HCT116 (cell line): Measurements from ENCODE around the gene KRT24. TPM values are rescaled to one million over a fixed set of nuclear protein-coding genes. Genes with fewer than 3 reads are reported as not detected.

ENCODE experiments used
- ATAC-seq: fragments of 200-7000 bp; cut with Tn5 transposase; 2 replicates; pipeline ENCODE4 v1.9.1; 2020; ENCODE audit warnings: mild to moderate bottlenecking, moderate library complexity
- Bru-seq: library from RNA; stranded (reverse); fragments of 400-500 nt; gene quantifications from one replicate; lab custom pipeline; 2021; lab: Mats Ljungman, UMichigan
- BruChase-seq, 2 experiments: library from RNA; stranded (reverse); fragments of 400-500 nt; gene quantifications; one replicate each; lab custom pipeline; 2021; lab: Mats Ljungman, UMichigan
- BruUV-seq: library from RNA; stranded (reverse); fragments of 400-500 nt; replicated peaks from 2 replicates; lab custom pipeline; 2021; lab: Mats Ljungman, UMichigan
- CTCF ChIA-PET: fragments of 300-600 bp; sonication (Branson Sonifier 250); formaldehyde crosslinking; loops from one replicate; lab custom pipeline; 2021; ENCODE audit warnings: antibody characterized with exemption; lab: Charles Lee
- POLR2A ChIA-PET: fragments of 300-600, 350-600 bp; sonication (Branson Sonifier 250); formaldehyde crosslinking; loops from one replicate; lab custom pipeline; 2021; ENCODE audit warnings: antibody characterized with exemption; lab: Charles Lee
- RAD21 ChIA-PET, 2 experiments: fragments of 300-600 bp; sonication (Branson Sonifier 250); formaldehyde crosslinking; loops; one replicate each; lab custom pipeline; 2023; ENCODE audit warnings: low total read pairs in 2 of 2; ENCODE audit not compliant: uncharacterized antibody in 2 of 2, unreplicated experiment in 2 of 2, low non-redundant PET in 1 of 2; lab: Charles Lee
- DNase-seq: peaks from one replicate; pipeline ENCODE4 v3.0.0-alpha.2; 2010; ENCODE audit warnings: low read depth, low spot score
- H2AFZ ChIP-seq: fragments of 200-600 bp; shearing (Covaris generic), sonication (generic); 2 replicates; pipeline ENCODE4 v1.6.1; 2017; ENCODE audit warnings: low read depth, mixed run types, mixed read lengths, antibody characterized with exemption, low read length; ENCODE audit not compliant: poor library complexity, severe bottlenecking
- H3K27ac ChIP-seq: 2 replicates; pipeline ENCODE4 v1.5.1; 2012; ENCODE audit warnings: low read depth, low read length
- H3K27me3 ChIP-seq: fragments of 200-600 bp; sonication (generic); 2 replicates; pipeline ENCODE4 v1.6.1; 2016; ENCODE audit warnings: mixed run types, low read length, mixed read lengths; ENCODE audit not compliant: insufficient read depth
- H3K36me3 ChIP-seq, 2 experiments: fragments of 200-500 bp in 1 of 2; fragments of 200-600 bp in 1 of 2; sonication (Bioruptor generic) in 1 of 2; sonication (generic) in 1 of 2; 2 replicates each; pipeline versions ENCODE4 v1.5.1 to v1.6.1; 2014 to 2016; ENCODE audit warnings: low read length in 2 of 2, inconsistent platforms in 1 of 2, mixed read lengths in 1 of 2, mixed run types in 1 of 2; ENCODE audit not compliant: insufficient read depth in 2 of 2, control insufficient read depth in 1 of 2
- H3K4me1 ChIP-seq, 2 experiments: fragments of 200-600 bp in 1 of 2; sonication (generic) in 1 of 2; 2 replicates each; pipeline versions ENCODE4 v1.5.1 to v1.6.1; 2012 to 2017; ENCODE audit warnings: low read length in 2 of 2, inconsistent platforms in 1 of 2, mild to moderate bottlenecking in 1 of 2, mixed read lengths in 1 of 2, mixed run types in 1 of 2, moderate library complexity in 1 of 2; ENCODE audit not compliant: insufficient read depth in 2 of 2, control insufficient read depth in 1 of 2
- H3K4me2 ChIP-seq: fragments of 200-600 bp; sonication (generic); 2 replicates; pipeline ENCODE4 v1.6.1; 2017; ENCODE audit warnings: mixed run types, low read length, mixed read lengths
- H3K4me3 ChIP-seq, 2 experiments: fragments of 200-600 bp in 1 of 2; sonication (generic) in 1 of 2; replicated peaks in 1 of 2; 2 replicates each; pipeline ENCODE4 v1.5.1; 2011 to 2016; ENCODE audit warnings: low read length in 2 of 2, control low read depth in 1 of 2, low read depth in 1 of 2, mild to moderate bottlenecking in 1 of 2, mixed read lengths in 1 of 2, mixed run types in 1 of 2
- H3K79me2 ChIP-seq: fragments of 200-600 bp; sonication (generic); 2 replicates; pipeline ENCODE4 v1.6.1; 2017; ENCODE audit warnings: mild to moderate bottlenecking, mixed run types, low read length, moderate library complexity, mixed read lengths; ENCODE audit not compliant: insufficient read depth
- H3K9ac ChIP-seq: fragments of 200-600 bp; sonication (generic); 2 replicates; pipeline ENCODE4 v1.6.1; 2016; ENCODE audit warnings: low read length, mixed read lengths
- H3K9me2 ChIP-seq: fragments of 200-600 bp; sonication (generic), shearing (Covaris generic); 2 replicates; pipeline ENCODE4 v1.6.1; 2017; ENCODE audit warnings: mixed run types, mild to moderate bottlenecking, moderate library complexity; ENCODE audit not compliant: insufficient read depth
- H3K9me3 ChIP-seq, 2 experiments: fragments of 200-500 bp in 1 of 2; fragments of 200-600 bp in 1 of 2; sonication (Bioruptor generic) in 1 of 2; sonication (generic) in 1 of 2; 2 replicates each; pipeline ENCODE4 v1.6.1; 2014 to 2017; ENCODE audit warnings: low read length in 2 of 2, mixed read lengths in 2 of 2, inconsistent platforms in 1 of 2, low read depth in 1 of 2, mild to moderate bottlenecking in 1 of 2, mixed run types in 1 of 2, moderate library complexity in 1 of 2; ENCODE audit not compliant: control insufficient read depth in 1 of 2, insufficient read depth in 1 of 2
- H4K20me1 ChIP-seq: fragments of 200-600 bp; sonication (generic), shearing (Covaris generic); 2 replicates; pipeline ENCODE4 v1.6.1; 2017; ENCODE audit warnings: mixed run types, mild to moderate bottlenecking, moderate library complexity; ENCODE audit not compliant: insufficient read depth
- EGR1 ChIP-seq: IDR thresholded peaks from 2 replicates; pipeline ENCODE4 v1.6.1; 2012; ENCODE audit warnings: low read depth
- ELF1 ChIP-seq: IDR thresholded peaks from 2 replicates; pipeline ENCODE4 v1.6.1; 2012; ENCODE audit warnings: low read depth, borderline replicate concordance
- SP1 ChIP-seq: IDR thresholded peaks from 2 replicates; pipeline ENCODE4 v1.6.1; 2012; ENCODE audit warnings: low read depth
- ZNF274 ChIP-seq: fragments of 200-500 bp; sonication (Bioruptor generic); IDR thresholded peaks from 2 replicates; pipeline ENCODE4 v1.6.1; 2014; ENCODE audit warnings: mild to moderate bottlenecking, low read depth, low read length, inconsistent platforms
- intact Hi-C: fragments of 100-400 bp; cut with micrococcal nuclease; formaldehyde crosslinking; loops from 2 replicates; pipeline ENCODE4 v1.10.0; 2022
- long read RNA-seq: library from polyadenylated mRNA; unstranded; transcript quantifications from one replicate; pipeline ENCODE4 v2.0.0, GENCODE V29; 2021; ENCODE audit not compliant: unreplicated experiment
- polyA plus RNA-seq: library from polyadenylated mRNA; unstranded; fragments of >200 nt; gene quantifications from 2 replicates; pipeline ENCODE4 v1.2.1, GENCODE V29; 2012; ENCODE audit warnings: missing spikeins
- total RNA-seq: library from RNA; stranded (reverse); gene quantifications from one replicate; pipeline ENCODE4 v1.2.1, GENCODE V29; 2021; ENCODE audit not compliant: unreplicated experiment
- TF ChIP-seq, protein P1 (sequence below), 3 experiments: fragments of 200-600 bp in 1 of 3; sonication (generic) in 1 of 3; IDR thresholded peaks in 2 of 3; conservative IDR thresholded peaks in 1 of 3; 2 replicates each; pipeline ENCODE4 v1.5.1; 2012 to 2017; ENCODE audit warnings: low read depth in 2 of 3, low read length in 2 of 3, antibody characterized with exemption in 1 of 3, borderline replicate concordance in 1 of 3, control low read depth in 1 of 3, mild to moderate bottlenecking in 1 of 3, mixed read lengths in 1 of 3, mixed run types in 1 of 3, moderate library complexity in 1 of 3; ENCODE audit not compliant: insufficient read depth in 1 of 3

The KRT24 gene
- not detected for total RNA-seq
- not detected in 2 replicates for polyA plus RNA-seq
- Bru-seq, nascent RNA, result not detected
- BruChase-seq, experiment 1, labeled RNA remaining after a 6-hour chase, result not detected
- BruChase-seq, experiment 2, labeled RNA remaining after a 2-hour chase, result not detected
- long read RNA-seq, result 0 reads

DNA sequence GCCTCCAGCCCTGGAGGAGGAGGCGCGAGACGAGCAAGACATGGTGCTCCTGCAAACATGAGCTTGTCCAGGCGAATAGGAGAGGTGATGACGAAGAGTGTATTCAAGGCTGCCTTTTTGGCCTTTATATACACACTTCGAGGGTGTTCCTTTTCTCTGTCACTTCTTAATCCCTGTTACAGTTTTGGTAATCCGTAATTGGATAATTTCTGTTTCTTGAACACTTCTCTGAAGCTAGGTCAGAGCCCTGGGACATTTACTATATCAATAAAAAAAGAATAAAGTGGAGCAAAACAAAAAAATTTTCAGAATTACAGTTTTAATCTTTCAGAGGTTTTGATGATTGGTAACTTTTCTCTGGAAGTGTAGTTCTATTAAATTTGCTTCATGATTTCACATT is at the start of gene KRT24:
TSS of gene KRT24 (minus strand) at position 101 of the 400 bp plus-strand sequence. CDS start at position 42, 59 bp downstream.
- no peak within 1 kb of the TSS for H3K4me2 ChIP-seq
- no peaks in the 10 kb centered on the region for H3K9me3 ChIP-seq
- no peak for DNase-seq
- RAD21 ChIA-PET, result no interaction called here
- TF ChIP-seq SP1 (no peak), ZNF274 (no peak), ELF1 (no peak)
- H3K9ac ChIP-seq, result no peak within 1 kb of the TSS
- H3K27me3 ChIP-seq, result no peaks in the 10 kb centered on the region
- H2AFZ ChIP-seq, result no peak within 1 kb of the TSS
- no peaks in the 10 kb centered on the region for H4K20me1 ChIP-seq
- intact Hi-C loops, result no loop called here
- H3K9me2 ChIP-seq, result no peaks in the 10 kb centered on the region
- no TSS peak for BruUV-seq
- no peak within 1 kb of the TSS for H3K27ac ChIP-seq
- POLR2A ChIA-PET, result no interaction called here
- H3K79me2 ChIP-seq, result no peaks in the 10 kb centered on the region
- no peak for ATAC-seq
- H3K4me1 ChIP-seq, result no peaks in the 10 kb centered on the region
- CTCF ChIA-PET, result interaction anchor here (0.7 kb wide), 1 partner anchor 27 kb away, joined by 3 read pairs; no protein-coding TSS in a partner anchor
- no peak within 1 kb of the TSS for H3K4me3 ChIP-seq
- H3K36me3 ChIP-seq, result no peaks in the 10 kb centered on the region

DNA sequence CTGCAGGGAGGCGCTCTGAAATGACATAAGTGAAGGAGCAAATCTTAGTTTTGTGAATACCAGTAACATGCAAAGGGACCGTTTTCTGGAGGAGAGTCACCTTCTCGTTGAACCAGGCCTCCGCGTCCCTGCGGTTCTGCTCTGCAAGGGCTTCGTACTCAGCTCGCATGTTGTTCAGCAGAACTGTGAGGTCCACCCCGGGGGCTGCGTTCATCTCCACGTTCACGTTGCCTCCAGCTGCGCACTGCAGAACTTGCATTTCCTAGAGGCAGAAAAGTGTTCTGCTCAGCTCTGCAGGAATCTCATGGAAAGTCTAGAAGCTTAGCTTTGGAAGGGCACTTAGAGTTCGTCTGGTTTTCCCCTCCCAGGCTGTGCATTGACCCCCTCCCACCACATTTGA is 47.5 kb upstream of the KRT24 start:
- Histone ChIP-seq H3K27me3 (no peaks in the 10 kb centered on the region), H3K9ac (no peak overlapping the region), H4K20me1 (no peaks in the 10 kb centered on the region), H3K4me3 (no peak overlapping the region), H3K4me1 (no peaks in the 10 kb centered on the region), H3K36me3 (no peaks in the 10 kb centered on the region), H3K9me3 (no peaks in the 10 kb centered on the region), H3K79me2 (no peaks in the 10 kb centered on the region), H3K4me2 (no peak overlapping the region), H2AFZ (no peak overlapping the region), H3K9me2 (no peaks in the 10 kb centered on the region), H3K27ac (no peak overlapping the region)
- no TSS peak for BruUV-seq
- CTCF ChIA-PET, result no interaction called here
- RAD21 ChIA-PET, result no interaction called here
- no peak for ATAC-seq
- TF ChIP-seq ZNF274 (no peak), EGR1 (no peak)
- TF ChIP-seq, protein P1, sequence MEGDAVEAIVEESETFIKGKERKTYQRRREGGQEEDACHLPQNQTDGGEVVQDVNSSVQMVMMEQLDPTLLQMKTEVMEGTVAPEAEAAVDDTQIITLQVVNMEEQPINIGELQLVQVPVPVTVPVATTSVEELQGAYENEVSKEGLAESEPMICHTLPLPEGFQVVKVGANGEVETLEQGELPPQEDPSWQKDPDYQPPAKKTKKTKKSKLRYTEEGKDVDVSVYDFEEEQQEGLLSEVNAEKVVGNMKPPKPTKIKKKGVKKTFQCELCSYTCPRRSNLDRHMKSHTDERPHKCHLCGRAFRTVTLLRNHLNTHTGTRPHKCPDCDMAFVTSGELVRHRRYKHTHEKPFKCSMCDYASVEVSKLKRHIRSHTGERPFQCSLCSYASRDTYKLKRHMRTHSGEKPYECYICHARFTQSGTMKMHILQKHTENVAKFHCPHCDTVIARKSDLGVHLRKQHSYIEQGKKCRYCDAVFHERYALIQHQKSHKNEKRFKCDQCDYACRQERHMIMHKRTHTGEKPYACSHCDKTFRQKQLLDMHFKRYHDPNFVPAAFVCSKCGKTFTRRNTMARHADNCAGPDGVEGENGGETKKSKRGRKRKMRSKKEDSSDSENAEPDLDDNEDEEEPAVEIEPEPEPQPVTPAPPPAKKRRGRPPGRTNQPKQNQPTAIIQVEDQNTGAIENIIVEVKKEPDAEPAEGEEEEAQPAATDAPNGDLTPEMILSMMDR (IDR thresholded peaks at IDR 0.05 in 2 of 3, conservative IDR thresholded peaks at IDR 0.05 in 1 of 3; ENCODE audit: borderline replicate concordance in 1 of 3, insufficient read depth in 1 of 3, low read depth in 2 of 3, low read length in 2 of 3), result no peak
- POLR2A ChIA-PET, result no interaction called here
- intact Hi-C loops, result no loop called here
- DNase-seq, result no peak
